H9 (cell line): Measurements from ENCODE around the gene ZNF281. TPM values are rescaled to one million over a fixed set of nuclear protein-coding genes. Genes with fewer than 3 reads are reported as not detected.

Source experiments
- DNase-seq: peaks from one replicate; pipeline ENCODE4 v3.0.0-alpha.2; 2017
- H2AFZ ChIP-seq: one replicate; pipeline ENCODE4 v1.6.1; 2013; ENCODE audit warnings: mild to moderate bottlenecking, low read length, control low read depth, moderate library complexity
- H2AK5ac ChIP-seq: 2 replicates; pipeline ENCODE4 v1.6.1; 2013; ENCODE audit warnings: low read length, control low read depth, mixed read lengths; ENCODE audit not compliant: insufficient read length
- H2BK120ac ChIP-seq: one replicate; pipeline ENCODE4 v1.6.1; 2013; ENCODE audit warnings: low read depth, mild to moderate bottlenecking, low read length, control low read depth, inconsistent platforms; ENCODE audit not compliant: poor library complexity, severe bottlenecking
- H2BK12ac ChIP-seq: 2 replicates; pipeline ENCODE4 v1.6.1; 2013; ENCODE audit warnings: low read length, control low read depth, mixed read lengths, low read depth; ENCODE audit not compliant: insufficient read length
- H2BK15ac ChIP-seq: 2 replicates; pipeline ENCODE4 v1.6.1; 2013; ENCODE audit warnings: low read depth, low read length, control low read depth
- H2BK20ac ChIP-seq: one replicate; pipeline ENCODE4 v1.6.1; 2013; ENCODE audit warnings: low read depth, mild to moderate bottlenecking, low read length, control low read depth, inconsistent platforms; ENCODE audit not compliant: poor library complexity, severe bottlenecking
- H2BK5ac ChIP-seq: 2 replicates; pipeline ENCODE4 v1.6.1; 2013; ENCODE audit warnings: low read length, control low read depth, mixed read lengths; ENCODE audit not compliant: insufficient read length
- H3K14ac ChIP-seq: 2 replicates; pipeline ENCODE4 v1.6.1; 2013; ENCODE audit warnings: low read length, control low read depth; ENCODE audit not compliant: insufficient read depth
- H3K18ac ChIP-seq: 2 replicates; pipeline ENCODE4 v1.6.1; 2013; ENCODE audit warnings: low read depth, mild to moderate bottlenecking, mixed read lengths, low read length, control low read depth; ENCODE audit not compliant: insufficient read length
- H3K23ac ChIP-seq: 2 replicates; pipeline ENCODE4 v1.6.1; 2013; ENCODE audit warnings: low read length, control low read depth, mixed read lengths, low read depth; ENCODE audit not compliant: insufficient read length
- H3K23me2 ChIP-seq: 2 replicates; pipeline ENCODE4 v1.6.1; 2013; ENCODE audit warnings: low read depth, mild to moderate bottlenecking, mixed read lengths, low read length, control low read depth; ENCODE audit not compliant: insufficient read length, poor library complexity, severe bottlenecking
- H3K27ac ChIP-seq: 2 replicates; pipeline ENCODE4 v1.5.1; 2013; ENCODE audit warnings: low read length, control low read depth, mixed read lengths, low read depth; ENCODE audit not compliant: insufficient read length
- H3K27me3 ChIP-seq: 2 replicates; pipeline ENCODE4 v1.6.1; 2013; ENCODE audit warnings: low read length, control low read depth, inconsistent platforms; ENCODE audit not compliant: insufficient read depth
- H3K4ac ChIP-seq: 2 replicates; pipeline ENCODE4 v1.6.1; 2013; ENCODE audit warnings: low read depth, mild to moderate bottlenecking, control low read depth, inconsistent platforms, low read length, moderate library complexity
- H3K4me1 ChIP-seq: 2 replicates; pipeline ENCODE4 v1.6.1; 2013; ENCODE audit warnings: low read length, control low read depth, inconsistent platforms; ENCODE audit not compliant: insufficient read depth
- H3K4me2 ChIP-seq: 2 replicates; pipeline ENCODE4 v1.6.1; 2013; ENCODE audit warnings: low read length, control low read depth, mixed read lengths; ENCODE audit not compliant: insufficient read length, insufficient read depth
- H3K56ac ChIP-seq: 2 replicates; pipeline ENCODE4 v1.6.1; 2013; ENCODE audit warnings: low read depth, mild to moderate bottlenecking, mixed read lengths, low read length, control low read depth; ENCODE audit not compliant: insufficient read length
- H3K79me1 ChIP-seq: 2 replicates; pipeline ENCODE4 v1.6.1; 2013; ENCODE audit warnings: low read depth, mild to moderate bottlenecking, moderate library complexity, low read length, control low read depth, inconsistent platforms; ENCODE audit not compliant: insufficient read depth, poor library complexity, severe bottlenecking
- H3K79me2 ChIP-seq: 2 replicates; pipeline ENCODE4 v1.6.1; 2013; ENCODE audit warnings: low read length, control low read depth, inconsistent platforms; ENCODE audit not compliant: insufficient read depth
- H3K9ac ChIP-seq: 2 replicates; pipeline ENCODE4 v1.6.1; 2013; ENCODE audit warnings: low read length, control low read depth, mixed read lengths; ENCODE audit not compliant: insufficient read length; ENCODE audit errors: extremely low read depth
- H3K9me3 ChIP-seq: one replicate; pipeline ENCODE4 v1.6.1; 2013; ENCODE audit warnings: low read depth, low read length, inconsistent platforms; ENCODE audit not compliant: control insufficient read depth
- H3T11ph ChIP-seq: one replicate; pipeline ENCODE4 v1.6.1; 2013; ENCODE audit warnings: mild to moderate bottlenecking, low read length, control low read depth, inconsistent platforms
- H4K20me1 ChIP-seq: one replicate; pipeline ENCODE4 v1.6.1; 2013; ENCODE audit not compliant: control insufficient read depth, insufficient read length, insufficient read depth
- H4K5ac ChIP-seq: 2 replicates; pipeline ENCODE4 v1.6.1; 2013; ENCODE audit warnings: low read depth, mild to moderate bottlenecking, mixed read lengths, low read length, control low read depth; ENCODE audit not compliant: insufficient read length
- H4K8ac ChIP-seq: replicated peaks from 2 replicates; pipeline ENCODE4 v1.6.1; 2013; ENCODE audit warnings: low read length, control low read depth, mixed read lengths, low read depth; ENCODE audit not compliant: insufficient read length
- H4K91ac ChIP-seq: 2 replicates; pipeline ENCODE4 v1.6.1; 2013; ENCODE audit warnings: low read depth, mild to moderate bottlenecking, moderate library complexity, mixed read lengths, low read length, control low read depth; ENCODE audit not compliant: insufficient read length
- H3K27ac Mint-ChIP-seq, 3 experiments: 2 replicates in 2 of 3; 3 replicates in 1 of 3; pipeline ENCODE4 v1.8.0; 2020 to 2021; ENCODE audit warnings: mixed read lengths in 3 of 3, mild to moderate bottlenecking in 1 of 3, moderate library complexity in 1 of 3
- H3K27me3 Mint-ChIP-seq: 2 replicates; pipeline ENCODE4 v1.8.0; 2021; ENCODE audit warnings: low read depth, mild to moderate bottlenecking, moderate library complexity, mixed read lengths
- H3K36me3 Mint-ChIP-seq, 3 experiments: 2 replicates in 2 of 3; 3 replicates in 1 of 3; pipeline ENCODE4 v1.8.0; 2020 to 2021; ENCODE audit warnings: low read depth in 3 of 3, mixed read lengths in 3 of 3; ENCODE audit not compliant: insufficient read depth in 1 of 3
- H3K4me1 Mint-ChIP-seq, 2 experiments: 2 replicates each; pipeline ENCODE4 v1.8.0; 2020; ENCODE audit warnings: mixed read lengths in 2 of 2
- H3K4me3 Mint-ChIP-seq, 2 experiments: 2 replicates in 1 of 2; 3 replicates in 1 of 2; pipeline ENCODE4 v1.8.0; 2020 to 2021; ENCODE audit warnings: mild to moderate bottlenecking in 2 of 2, mixed read lengths in 2 of 2, moderate library complexity in 1 of 2
- H3K9me3 Mint-ChIP-seq, 2 experiments: 2 replicates in 1 of 2; 3 replicates in 1 of 2; pipeline ENCODE4 v1.8.0; 2020; ENCODE audit warnings: mild to moderate bottlenecking in 2 of 2, mixed read lengths in 2 of 2, moderate library complexity in 1 of 2
- CTCF ChIP-seq: fragments of 200-600 bp; sonication (generic); conservative IDR thresholded peaks from 3 replicates; pipeline ENCODE4 v1.8.0; 2021; ENCODE audit warnings: antibody characterized with exemption, mild to moderate bottlenecking
- whole genome bisulfite sequencing: extraction: QIAGEN DNeasy Blood & Tissue Kit; methylation state at CpG from one replicate; pipeline ENCODE4 v1.1.7; 2013; ENCODE audit warnings: missing lambda C conversion rate, low lambda C conversion rate, mixed read lengths; ENCODE audit not compliant: insufficient read length; ENCODE audit errors: extremely low coverage; 5-methylcytosine and 5-hydroxymethylcytosine counted together
- total RNA-seq: library from RNA; stranded (reverse); gene quantifications from 2 replicates; pipeline ENCODE4 v1.2.1, GENCODE V29; 2021

The ZNF281 gene
- total RNA-seq, 1 experiment from 2014 or later = 75.2 TPM

DNA sequence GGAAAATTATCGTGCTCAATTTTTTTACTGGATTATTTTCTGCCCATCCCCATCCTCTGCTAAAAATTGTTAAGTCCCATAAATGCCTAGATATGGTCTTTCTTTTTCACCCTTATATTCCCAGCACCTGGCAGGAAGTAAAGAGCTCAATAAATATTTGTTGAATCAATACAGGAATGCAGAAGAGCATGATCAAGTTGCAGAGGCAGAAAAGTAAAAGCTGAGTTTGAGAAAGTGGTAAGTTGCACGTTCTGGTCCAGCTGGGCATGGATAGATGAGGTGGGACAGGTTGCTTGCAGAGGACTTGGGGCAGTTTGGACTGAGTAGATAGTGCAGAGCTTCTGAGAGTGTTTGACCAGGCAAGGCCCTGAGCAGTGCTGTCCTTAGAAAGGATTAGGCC lies 40.1 kb downstream of the ZNF281 start:
- no peak overlapping the region for H3K27ac ChIP-seq

More for the DNA sequence above, 40.1 kb downstream of the ZNF281 start:
- H3K9me3 Mint-ChIP-seq = no peaks in the 10 kb centered on the region
- H3K36me3 Mint-ChIP-seq = peaks cover 22 to 31% (median 25%) of the 10 kb centered on the region in 3 experiments
- no peaks in the 10 kb centered on the region for H3K79me1 ChIP-seq
- H3K23me2 ChIP-seq = peaks cover 4% of the 10 kb centered on the region
- H3K27me3 ChIP-seq = no peaks in the 10 kb centered on the region
- no peak overlapping the region for H2BK12ac ChIP-seq
- no peak overlapping the region for H3K4me2 ChIP-seq
- no peak overlapping the region; a peak in 1 of 5 replicates for H3K4me3 Mint-ChIP-seq
- no peak overlapping the region for H4K91ac ChIP-seq
- no peaks in the 10 kb centered on the region for H3K79me2 ChIP-seq
- no peak overlapping the region for H2AK5ac ChIP-seq
- H3K9me3 ChIP-seq = no peaks in the 10 kb centered on the region
- H3K23ac ChIP-seq = no peak overlapping the region
- H2BK120ac ChIP-seq = no peak overlapping the region
- TF ChIP-seq CTCF = no peak
- H4K8ac ChIP-seq = no peak overlapping the region
- H3K14ac ChIP-seq = no peak overlapping the region; the same call in 1 of the 2 replicates
- H4K20me1 ChIP-seq = no peaks in the 10 kb centered on the region
- no peak overlapping the region for H3K56ac ChIP-seq
- no peak overlapping the region for H3T11ph ChIP-seq
- H3K27ac Mint-ChIP-seq = peak overlapping the region in 2 of 3 experiments; percentile 6 to 40; a peak in 3 of 7 replicates
- H3K9ac ChIP-seq = no peak overlapping the region
- peaks cover 26% of the 10 kb centered on the region for H3K4me1 ChIP-seq
- H2BK15ac ChIP-seq = no peak overlapping the region
- no peaks in the 10 kb centered on the region for H3K27me3 Mint-ChIP-seq
- H2AFZ ChIP-seq = no peak overlapping the region
- peak overlapping the region; percentile 61 for H2BK20ac ChIP-seq
- H3K4me1 Mint-ChIP-seq = peaks cover 73 to 79% of the 10 kb centered on the region in 2 experiments
- WGBS = no CpG with 5 or more reads among the region's 2 CpGs
- no peak overlapping the region for H2BK5ac ChIP-seq
- DNase-seq = no peak
- no peak overlapping the region for H3K18ac ChIP-seq
- H4K5ac ChIP-seq = no peak overlapping the region
- no peak overlapping the region for H3K4ac ChIP-seq
